ENCODE measurements around the gene MRPL55. TPM values are rescaled to one million over a fixed set of nuclear protein-coding genes. Genes with fewer than 3 reads are reported as not detected.

Gene MRPL55
- total and polyA plus RNA-seq, 2 of the 13 experiments (the other 11 are each of a cell fraction or from before 2014, with no cell fraction given): 58.6 to 92.9 TPM

DNA sequence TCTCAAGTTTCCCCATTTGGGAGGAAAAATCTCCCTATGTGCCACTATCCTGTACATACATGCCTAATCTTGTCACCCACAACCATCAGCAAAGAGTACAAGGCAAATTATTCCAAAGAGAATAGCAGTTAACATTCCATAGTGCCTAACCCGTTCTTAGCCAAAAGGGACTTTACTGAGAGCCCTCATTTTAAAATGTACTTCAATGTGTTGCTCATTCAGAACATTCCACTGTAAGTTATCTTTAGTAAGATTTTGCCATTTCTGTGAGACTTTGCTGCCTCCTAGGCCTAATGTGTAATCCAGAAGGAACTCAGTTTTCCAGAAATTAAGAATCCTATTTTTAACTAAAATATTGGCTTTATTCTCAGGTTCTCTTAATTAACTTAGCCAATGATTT lies 11.3 kb upstream of the MRPL55 start:
- ChIA-PET POLR2A (interaction anchor here (3.1 to 3.7 kb wide), 2 partner anchors 10 to 45 kb away, joined by 11 to 12 read pairs; partner anchors contain the start of gene IBA57), CTCF (ENCODE audit: low intra/inter-chr PET ratio, low total read pairs) (no interaction called here)
- 50% methylated on average over 1 of the region's 1 CpG for WGBS (ENCODE audit: low lambda C conversion rate)
- Histone ChIP-seq H4K20me1 (ENCODE audit: insufficient read depth, low read length) (no peaks in the 10 kb centered on the region), H3K9me3 (ENCODE audit: low read length) (peaks cover 21% of the 10 kb centered on the region), H3K27ac (ENCODE audit: extremely low read length, insufficient read depth, low read length) (no peak overlapping the region), H3K79me2 (ENCODE audit: insufficient read depth, low read length) (no peaks in the 10 kb centered on the region), H3K27me3 (ENCODE audit: control insufficient read depth in 1 of 2, insufficient read depth in 2 of 2, low read length in 2 of 2) (no peaks in the 10 kb centered on the region), H3K4me1 (ENCODE audit: insufficient read depth, low read length) (peaks cover 17% of the 10 kb centered on the region), H3K4me3 (replicated peaks in 1 of 3; ENCODE audit: insufficient read depth in 1 of 3, low read depth in 2 of 3, low read length in 3 of 3) (no peak overlapping the region), H3K36me3 (replicated peaks in 1 of 2; ENCODE audit: control insufficient read depth in 1 of 2, insufficient read depth in 2 of 2, low read length in 2 of 2) (no peaks in the 10 kb centered on the region), H3K9ac (ENCODE audit: insufficient read depth, low read depth, low read length) (no peak overlapping the region), H2AFZ (ENCODE audit: low read length) (no peak overlapping the region), H3K4me2 (ENCODE audit: low read depth, low read length) (no peak overlapping the region)
- in situ Hi-C loops (cut with HindIII; ENCODE audit: extremely low pct_ligation_motif_present, low pct_unique_long_range_greater_than_20kb): no loop called here
- no peak for ATAC-seq
- DNase-seq (ENCODE audit: low spot score): no peak
- TF ChIP-seq ZMAT3 (CRISPR knock-in tag; conservative IDR thresholded peaks at IDR 0.05): no peak
- TF ChIP-seq, protein P1, sequence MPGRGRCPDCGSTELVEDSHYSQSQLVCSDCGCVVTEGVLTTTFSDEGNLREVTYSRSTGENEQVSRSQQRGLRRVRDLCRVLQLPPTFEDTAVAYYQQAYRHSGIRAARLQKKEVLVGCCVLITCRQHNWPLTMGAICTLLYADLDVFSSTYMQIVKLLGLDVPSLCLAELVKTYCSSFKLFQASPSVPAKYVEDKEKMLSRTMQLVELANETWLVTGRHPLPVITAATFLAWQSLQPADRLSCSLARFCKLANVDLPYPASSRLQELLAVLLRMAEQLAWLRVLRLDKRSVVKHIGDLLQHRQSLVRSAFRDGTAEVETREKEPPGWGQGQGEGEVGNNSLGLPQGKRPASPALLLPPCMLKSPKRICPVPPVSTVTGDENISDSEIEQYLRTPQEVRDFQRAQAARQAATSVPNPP (CRISPR knock-in tag; IDR thresholded peaks at IDR 0.05): no peak
- TF ChIP-seq ZNF850 (CRISPR knock-in tag; conservative IDR thresholded peaks at IDR 0.05): no peak
- TF ChIP-seq PTBP1 (IDR thresholded peaks at IDR 0.05; ENCODE audit: low read depth, low read length, poor library complexity, severe bottlenecking): no peak
- no peak for TF ChIP-seq MYC (CRISPR knock-in tag; IDR thresholded peaks at IDR 0.05; ENCODE audit: borderline replicate concordance)
- TF ChIP-seq ZNF605 (CRISPR knock-in tag; IDR thresholded peaks at IDR 0.05): no peak
- TF ChIP-seq ZNF761 (CRISPR knock-in tag; conservative IDR thresholded peaks at IDR 0.05): no peak
- no peak for TF ChIP-seq ZNF670 (CRISPR knock-in tag; IDR thresholded peaks at IDR 0.05; ENCODE audit: borderline replicate concordance)
- TF ChIP-seq FOXM1 (CRISPR knock-in tag; IDR thresholded peaks at IDR 0.05): no peak
- no peak for TF ChIP-seq HNRNPK (IDR thresholded peaks at IDR 0.05; ENCODE audit: low read depth, low read length, poor library complexity, severe bottlenecking)
- TF ChIP-seq, protein P2, sequence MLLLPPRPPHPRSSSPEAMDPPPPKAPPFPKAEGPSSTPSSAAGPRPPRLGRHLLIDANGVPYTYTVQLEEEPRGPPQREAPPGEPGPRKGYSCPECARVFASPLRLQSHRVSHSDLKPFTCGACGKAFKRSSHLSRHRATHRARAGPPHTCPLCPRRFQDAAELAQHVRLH (CRISPR knock-in tag; IDR thresholded peaks at IDR 0.05; ENCODE audit: borderline replicate concordance, low read depth): no peak
- no peak for TF ChIP-seq ZNF557 (CRISPR knock-in tag; IDR thresholded peaks at IDR 0.05)
- BruUV-seq (replicated peaks): no TSS peak
- intact Hi-C loops (cut with micrococcal nuclease; ENCODE audit: unreplicated experiment): no loop called here
- no peak for FAIRE-seq

All from HepG2 (cell line).